ES-I3 (cell line): Measurements from ENCODE around the gene HJURP.

Experiments
- H3K36me3 ChIP-seq: 2 replicates; pipeline ENCODE4 v1.6.1; 2013; ENCODE audit warnings: mild to moderate bottlenecking, low read length, control low read depth, moderate library complexity; ENCODE audit not compliant: insufficient read depth
- H3K4me1 ChIP-seq: 2 replicates; pipeline ENCODE4 v1.6.1; 2013; ENCODE audit warnings: mild to moderate bottlenecking, control low read depth, low read length; ENCODE audit not compliant: insufficient read depth
- H3K9ac ChIP-seq: 2 replicates; pipeline ENCODE4 v1.6.1; 2013; ENCODE audit warnings: low read depth, mild to moderate bottlenecking, low read length, moderate library complexity
- H3K9me3 ChIP-seq: 2 replicates; pipeline ENCODE4 v1.6.1; 2013; ENCODE audit warnings: mild to moderate bottlenecking, low read length, moderate library complexity; ENCODE audit not compliant: control insufficient read depth, insufficient read depth

HJURP gene

DNA sequence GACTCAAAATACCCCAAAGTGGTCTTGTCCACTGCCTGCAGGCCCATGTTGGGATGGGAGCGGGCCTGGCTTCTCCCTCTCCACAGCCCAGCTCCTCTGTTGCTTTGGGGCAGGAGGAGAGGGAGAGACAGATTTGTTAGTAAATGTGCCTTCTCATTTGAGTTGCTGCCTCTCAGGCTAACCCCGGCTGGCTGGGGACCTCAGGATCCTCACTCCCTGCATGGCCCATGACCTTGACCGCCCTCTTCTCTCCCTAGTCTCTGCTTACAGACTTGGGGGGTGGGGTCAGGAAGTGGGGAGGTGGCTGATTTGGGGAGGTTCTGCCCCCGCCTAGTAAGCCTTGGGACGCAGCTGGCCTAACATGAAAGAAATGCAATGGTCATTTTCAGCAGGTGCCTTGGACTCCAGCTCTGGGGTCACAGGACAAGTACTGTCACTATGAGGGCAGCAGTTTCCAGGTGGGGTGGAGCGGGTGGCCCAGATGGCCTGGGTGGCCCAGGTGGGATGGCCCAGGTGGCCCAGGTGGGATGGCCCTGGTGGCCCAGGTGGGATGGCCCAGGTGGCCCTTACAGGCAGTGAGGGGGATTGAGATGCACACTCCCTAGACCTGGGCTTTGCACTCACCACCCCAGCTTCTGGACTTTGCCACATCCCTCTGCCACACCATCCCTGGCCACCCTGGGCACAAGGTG is 24.1 kb downstream of the HJURP start:
- Histone ChIP-seq H3K9me3 (no peaks in the 10 kb centered on the region), H3K36me3 (peaks cover 4% of the 10 kb centered on the region; the same call in 1 of the 2 replicates), H3K9ac (no peak overlapping the region), H3K4me1 (no peaks in the 10 kb centered on the region)

DNA sequence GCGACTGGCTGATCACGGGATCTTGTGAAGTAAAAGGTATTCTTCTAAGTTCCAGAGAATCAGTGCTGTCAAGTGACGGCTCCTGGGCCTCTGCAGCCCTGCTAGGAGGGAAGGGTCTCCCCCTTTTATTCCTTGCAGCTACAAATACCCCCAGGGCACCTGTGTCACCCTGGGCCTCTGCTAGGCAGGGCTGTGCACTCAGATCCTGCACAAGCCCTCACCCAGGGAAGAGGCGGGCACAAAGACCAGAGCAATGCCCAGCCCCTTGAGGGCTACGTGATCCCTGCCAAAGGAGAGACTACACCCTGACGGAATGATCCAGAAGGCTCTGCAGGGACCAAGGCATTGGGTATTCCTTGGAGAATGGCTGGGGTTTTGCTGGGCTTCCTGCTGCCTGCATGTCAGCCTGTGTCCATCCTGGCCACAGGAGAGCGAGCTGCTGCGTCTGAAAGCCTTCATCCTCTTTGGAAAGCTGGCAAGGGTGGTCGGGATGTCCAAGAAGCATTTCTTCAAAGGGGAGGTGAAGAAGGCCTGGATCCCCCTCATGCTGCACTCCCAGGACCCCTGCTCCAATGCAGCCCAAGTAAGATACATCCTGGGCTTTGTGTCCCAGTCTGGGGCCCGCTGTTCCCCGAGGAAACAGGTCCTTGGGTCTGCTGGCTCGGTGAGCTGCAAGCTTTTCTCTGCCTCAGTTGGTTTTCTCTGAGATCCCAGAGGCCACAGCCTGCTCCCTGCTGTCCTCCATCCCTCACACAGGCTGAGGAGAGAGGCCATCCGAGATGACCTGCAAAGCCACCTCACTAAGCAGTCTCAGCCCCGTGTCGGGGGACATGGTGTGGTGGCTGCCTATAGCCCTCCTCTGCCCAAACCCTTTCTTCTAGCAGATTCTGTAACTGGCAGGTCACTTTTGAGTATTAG is 24.9 kb downstream of the HJURP start:
- H3K9me3 ChIP-seq, result no peaks in the 10 kb centered on the region

DNA sequence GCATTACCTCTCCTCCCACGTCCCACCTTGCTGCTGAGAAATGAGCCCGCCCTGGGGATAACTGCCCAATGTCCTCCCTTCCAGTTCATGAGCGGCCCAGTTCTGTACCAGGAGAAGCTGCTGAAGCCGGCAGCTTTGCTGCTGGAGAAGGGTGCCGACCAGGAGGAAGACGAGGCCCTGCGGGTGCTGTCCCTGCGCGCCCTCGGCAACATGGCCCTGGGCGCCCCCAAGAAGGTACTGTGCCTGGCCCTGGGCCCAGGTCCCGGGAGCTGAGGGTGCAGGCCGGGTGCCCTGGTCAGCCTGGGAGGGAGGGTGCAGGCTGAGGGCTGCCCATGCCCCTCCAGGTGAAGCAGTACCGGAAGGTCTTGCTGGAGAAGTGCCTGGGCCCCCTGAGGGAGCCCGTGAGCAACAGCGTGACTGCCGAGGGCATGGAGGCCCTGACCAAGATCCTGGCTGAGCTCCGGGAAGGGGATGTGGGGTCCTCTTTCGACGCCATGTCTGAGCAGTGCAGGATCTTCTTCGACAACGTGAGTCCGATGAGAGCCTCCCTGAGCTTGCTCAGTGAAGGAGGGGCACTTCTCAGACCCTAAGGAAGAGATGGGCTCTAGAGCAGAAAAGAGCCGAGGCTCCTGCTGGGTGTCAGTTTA is 25.7 kb downstream of the HJURP start:
- Histone ChIP-seq H3K9ac (no peak overlapping the region), H3K36me3 (no peaks in the 10 kb centered on the region), H3K4me1 (no peaks in the 10 kb centered on the region)

More for the DNA sequence above, 24.9 kb downstream of the HJURP start:
- Histone ChIP-seq H3K4me1 (no peaks in the 10 kb centered on the region), H3K36me3 (no peaks in the 10 kb centered on the region; the same call in 1 of the 2 replicates), H3K9ac (no peak overlapping the region)

DNA sequence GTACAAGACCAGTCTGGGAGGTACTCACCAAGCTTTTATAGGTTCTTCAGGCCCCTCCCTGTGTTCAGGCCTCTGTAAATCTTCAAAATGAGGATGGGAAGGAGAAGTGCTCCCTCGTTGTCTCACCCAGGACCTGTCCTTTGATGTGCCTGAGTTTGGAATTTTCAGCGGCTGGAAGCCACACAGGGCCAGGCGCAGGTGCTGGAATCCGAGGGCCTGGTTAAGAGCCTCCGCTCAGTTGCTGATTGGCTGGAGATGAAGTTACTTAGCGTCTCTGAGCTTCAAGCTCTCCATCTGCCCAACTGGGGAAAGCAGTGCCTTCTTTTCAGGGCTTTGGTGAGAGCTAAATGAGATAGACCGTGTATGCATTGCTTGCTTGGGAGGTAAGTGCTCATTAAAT is 30.0 kb downstream of the HJURP start:
- no peaks in the 10 kb centered on the region for H3K36me3 ChIP-seq
- no peaks in the 10 kb centered on the region for H3K9me3 ChIP-seq
- H3K4me1 ChIP-seq, result no peaks in the 10 kb centered on the region
- no peak overlapping the region for H3K9ac ChIP-seq

More for the DNA sequence above, 25.7 kb downstream of the HJURP start:
- no peaks in the 10 kb centered on the region for H3K9me3 ChIP-seq

DNA sequence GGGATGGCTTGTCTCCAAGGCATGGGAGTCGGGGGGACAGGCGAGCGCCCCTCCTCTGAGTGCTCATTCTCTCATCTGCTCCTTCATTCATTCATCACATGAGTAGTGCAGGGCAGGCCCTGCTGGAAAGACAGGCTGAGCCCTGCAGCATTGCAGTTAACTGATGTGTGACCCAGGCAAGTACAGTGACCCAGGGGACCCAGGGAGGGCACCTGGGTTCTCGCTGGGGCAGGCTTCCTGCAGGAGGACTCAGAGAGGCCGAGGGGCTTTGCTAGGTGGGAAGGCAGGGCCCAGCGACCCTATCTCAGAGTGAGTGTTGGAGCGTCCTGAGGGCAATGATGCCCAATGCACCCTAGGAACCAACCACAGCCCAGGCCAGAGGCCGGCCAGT is 30.6 kb downstream of the HJURP start:
- Histone ChIP-seq H3K9ac (no peak overlapping the region), H3K36me3 (no peaks in the 10 kb centered on the region), H3K9me3 (no peaks in the 10 kb centered on the region), H3K4me1 (no peaks in the 10 kb centered on the region)

DNA sequence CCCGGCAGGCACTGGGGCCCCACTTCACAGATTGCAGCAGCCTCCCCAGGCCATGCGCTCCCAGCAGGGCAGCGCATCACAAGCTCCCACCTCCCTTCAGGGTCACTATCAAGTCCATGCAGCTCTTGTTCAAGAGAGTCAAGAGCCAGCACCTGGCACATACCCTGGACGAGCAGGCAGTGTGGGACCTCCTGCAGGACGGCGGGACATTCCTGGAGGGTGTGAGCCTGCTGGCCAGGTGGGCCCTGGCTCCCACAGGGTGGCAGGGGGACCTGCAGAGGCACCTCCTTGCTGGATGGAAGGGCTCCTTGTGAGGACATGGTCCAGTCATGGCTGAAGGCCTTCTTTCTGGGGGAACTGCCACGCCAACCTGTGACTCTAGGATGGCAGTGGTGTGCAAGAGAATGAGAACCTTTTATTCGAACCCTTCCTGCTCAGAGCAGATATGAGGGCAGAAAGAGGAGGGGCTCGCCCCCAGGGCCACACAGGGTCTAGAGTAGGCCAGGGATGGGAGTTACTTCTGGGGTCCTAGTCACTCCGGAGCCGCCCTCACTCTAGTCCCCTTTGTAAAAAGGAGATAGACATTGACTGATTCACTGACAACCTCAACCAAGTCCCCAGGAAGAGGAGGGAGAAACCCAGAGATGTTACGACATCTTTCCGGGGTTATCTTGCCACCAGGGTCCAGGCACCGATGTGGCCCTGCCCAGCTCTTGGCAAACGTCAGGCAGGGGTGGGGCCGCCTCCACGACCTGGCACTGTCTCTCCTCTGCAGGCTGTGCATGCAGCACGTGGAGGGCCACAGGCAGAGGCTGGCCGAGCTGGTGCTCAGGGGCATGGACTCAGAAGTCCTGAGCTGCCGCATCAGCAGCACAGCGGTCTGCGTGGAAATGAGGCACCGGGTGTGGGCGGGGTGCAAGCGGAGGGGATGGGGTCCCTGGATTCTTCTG is 31.3 kb downstream of the HJURP start:
- Histone ChIP-seq H3K4me1 (no peaks in the 10 kb centered on the region), H3K9ac (no peak overlapping the region), H3K36me3 (no peaks in the 10 kb centered on the region), H3K9me3 (no peaks in the 10 kb centered on the region)

DNA sequence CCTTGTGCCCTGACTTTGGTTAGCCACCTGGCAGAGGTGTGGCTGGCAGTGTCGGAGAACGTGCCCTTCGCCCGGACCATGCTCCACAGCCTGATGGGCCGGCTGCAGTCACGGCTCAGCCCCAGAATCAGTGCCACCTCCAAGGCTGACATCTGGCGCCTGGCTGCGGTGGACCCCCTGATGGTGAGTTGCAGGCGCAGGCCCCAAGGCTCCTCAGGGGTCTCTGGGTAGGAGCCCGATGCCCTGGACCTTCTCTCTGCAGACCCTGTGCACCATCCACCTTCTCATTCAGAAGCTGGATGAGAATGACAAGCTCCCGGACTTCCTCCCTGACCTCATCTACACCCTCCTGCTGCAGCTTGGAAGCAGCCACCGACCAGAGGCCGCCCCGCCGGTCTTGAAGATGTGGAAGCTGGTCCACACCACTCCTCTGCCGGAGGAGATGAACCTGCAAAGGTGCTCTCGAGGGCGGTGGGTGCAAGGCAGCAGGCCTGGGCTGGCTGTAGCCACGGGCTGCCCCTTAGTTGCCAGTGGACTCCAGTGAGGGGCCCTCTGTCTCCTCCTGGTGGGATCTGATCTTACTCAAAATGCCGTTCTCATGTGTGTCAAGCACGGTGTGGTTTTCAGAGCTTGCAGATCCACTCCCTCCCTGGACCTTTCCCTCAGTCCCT is 32.1 kb downstream of the HJURP start:
- Histone ChIP-seq H3K9ac (no peak overlapping the region), H3K4me1 (no peaks in the 10 kb centered on the region), H3K9me3 (no peaks in the 10 kb centered on the region), H3K36me3 (no peaks in the 10 kb centered on the region)

DNA sequence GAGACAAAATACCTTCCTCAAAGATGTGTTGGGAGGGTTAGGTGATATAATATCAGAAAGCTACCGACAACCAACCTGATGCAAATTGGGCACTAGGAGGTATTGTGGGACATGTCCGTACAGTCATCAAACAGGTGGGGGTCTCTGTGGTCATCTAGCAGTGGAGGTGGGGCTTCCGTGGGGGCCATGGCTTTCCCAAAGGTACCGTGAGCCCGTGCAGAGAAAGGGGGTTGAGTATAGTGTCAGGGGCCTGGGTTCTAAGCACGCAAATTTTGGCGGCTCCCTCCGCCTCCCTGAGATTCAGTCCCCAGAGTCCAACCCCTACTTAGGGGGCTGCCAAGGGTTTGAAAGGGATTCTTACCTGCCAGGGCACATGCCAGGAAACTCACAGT is 32.6 kb downstream of the HJURP start:
- Histone ChIP-seq H3K9ac (no peak overlapping the region), H3K9me3 (no peaks in the 10 kb centered on the region), H3K36me3 (no peaks in the 10 kb centered on the region), H3K4me1 (no peaks in the 10 kb centered on the region)

DNA sequence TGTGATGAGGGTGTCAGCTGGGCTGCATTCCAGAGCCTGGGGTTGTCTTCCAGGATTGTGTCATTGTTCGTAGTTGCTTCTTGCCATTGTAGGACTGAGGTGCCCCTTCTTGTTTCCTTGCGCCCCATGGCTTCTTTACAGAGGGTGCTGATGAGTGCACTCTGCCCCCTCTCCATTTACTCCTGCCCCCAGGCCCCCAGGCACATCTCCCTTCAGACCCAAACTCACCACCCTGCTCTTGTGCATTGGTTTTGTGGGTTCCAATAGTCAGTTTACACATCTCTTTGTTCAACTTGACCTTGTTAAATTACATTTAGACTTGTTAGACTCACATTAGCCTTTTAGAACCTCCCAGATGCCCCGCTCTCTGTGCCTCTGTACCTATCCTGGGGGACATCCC is 33.1 kb downstream of the HJURP start:
- no peaks in the 10 kb centered on the region for H3K4me1 ChIP-seq
- no peaks in the 10 kb centered on the region for H3K36me3 ChIP-seq
- no peaks in the 10 kb centered on the region for H3K9me3 ChIP-seq
- no peak overlapping the region for H3K9ac ChIP-seq

DNA sequence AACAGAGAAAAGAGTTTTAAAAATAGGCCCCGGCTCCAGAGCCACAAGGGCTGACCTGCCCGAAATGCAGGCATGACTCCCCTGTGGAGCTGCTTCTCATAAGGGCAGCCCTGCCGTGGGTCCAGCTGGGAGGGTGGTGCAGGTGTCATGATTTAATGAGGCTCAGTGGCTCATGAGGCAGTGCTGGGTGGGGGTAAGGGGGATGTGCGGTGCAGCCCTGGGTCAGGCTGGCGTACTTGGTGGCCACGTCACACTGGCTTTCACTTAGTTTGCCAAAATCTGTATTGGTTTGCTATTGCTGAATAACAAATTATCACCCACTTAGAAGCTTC is 33.6 kb downstream of the HJURP start:
- H3K36me3 ChIP-seq, result no peaks in the 10 kb centered on the region
- H3K4me1 ChIP-seq, result no peaks in the 10 kb centered on the region
- H3K9ac ChIP-seq, result no peak overlapping the region
- H3K9me3 ChIP-seq, result no peaks in the 10 kb centered on the region

DNA sequence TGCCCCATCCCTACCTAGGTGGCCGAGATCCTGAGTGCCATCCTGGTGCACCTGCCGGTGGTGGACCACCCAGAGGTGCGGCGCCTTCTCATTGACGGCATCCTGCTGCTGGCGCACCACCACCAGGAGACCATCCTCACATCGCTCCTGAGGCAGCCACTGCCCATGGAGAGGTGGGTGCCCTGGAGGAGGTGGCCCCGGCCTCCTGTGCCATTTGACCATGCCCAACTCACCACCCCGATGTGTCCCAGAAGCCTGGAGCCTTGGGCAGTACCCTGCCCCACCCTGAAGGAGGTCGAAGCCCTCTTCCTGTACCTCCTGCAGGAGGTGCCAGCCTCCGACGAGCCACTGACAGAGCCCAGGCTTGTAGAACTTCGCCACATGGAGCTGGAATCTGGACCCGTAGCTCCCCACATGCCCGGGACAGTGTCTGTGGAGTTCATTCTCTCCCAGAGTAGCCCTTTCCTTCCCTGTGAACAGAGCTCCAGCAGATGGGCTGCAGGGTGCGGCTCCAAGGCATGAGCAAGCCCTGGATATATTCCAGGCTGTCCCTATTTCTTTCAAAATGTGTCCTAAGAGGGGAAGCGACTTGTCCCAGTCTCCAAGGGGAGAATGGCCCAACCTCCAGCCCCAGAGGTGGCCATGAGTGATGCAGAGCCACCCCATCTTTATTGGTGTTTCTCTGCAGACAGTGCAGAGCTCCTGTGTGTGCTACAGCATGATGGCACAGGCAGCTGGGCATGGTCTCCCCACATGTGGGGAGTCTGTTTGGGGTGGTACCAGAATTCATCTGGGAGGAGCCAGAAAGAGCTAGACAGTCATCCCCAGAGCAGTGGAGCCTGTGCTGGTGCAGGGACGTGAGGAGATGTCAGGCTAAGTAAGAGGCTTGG is 34.2 kb downstream of the HJURP start:
- H3K4me1 ChIP-seq, result no peaks in the 10 kb centered on the region
- no peak overlapping the region for H3K9ac ChIP-seq
- H3K36me3 ChIP-seq, result no peaks in the 10 kb centered on the region
- no peaks in the 10 kb centered on the region for H3K9me3 ChIP-seq

DNA sequence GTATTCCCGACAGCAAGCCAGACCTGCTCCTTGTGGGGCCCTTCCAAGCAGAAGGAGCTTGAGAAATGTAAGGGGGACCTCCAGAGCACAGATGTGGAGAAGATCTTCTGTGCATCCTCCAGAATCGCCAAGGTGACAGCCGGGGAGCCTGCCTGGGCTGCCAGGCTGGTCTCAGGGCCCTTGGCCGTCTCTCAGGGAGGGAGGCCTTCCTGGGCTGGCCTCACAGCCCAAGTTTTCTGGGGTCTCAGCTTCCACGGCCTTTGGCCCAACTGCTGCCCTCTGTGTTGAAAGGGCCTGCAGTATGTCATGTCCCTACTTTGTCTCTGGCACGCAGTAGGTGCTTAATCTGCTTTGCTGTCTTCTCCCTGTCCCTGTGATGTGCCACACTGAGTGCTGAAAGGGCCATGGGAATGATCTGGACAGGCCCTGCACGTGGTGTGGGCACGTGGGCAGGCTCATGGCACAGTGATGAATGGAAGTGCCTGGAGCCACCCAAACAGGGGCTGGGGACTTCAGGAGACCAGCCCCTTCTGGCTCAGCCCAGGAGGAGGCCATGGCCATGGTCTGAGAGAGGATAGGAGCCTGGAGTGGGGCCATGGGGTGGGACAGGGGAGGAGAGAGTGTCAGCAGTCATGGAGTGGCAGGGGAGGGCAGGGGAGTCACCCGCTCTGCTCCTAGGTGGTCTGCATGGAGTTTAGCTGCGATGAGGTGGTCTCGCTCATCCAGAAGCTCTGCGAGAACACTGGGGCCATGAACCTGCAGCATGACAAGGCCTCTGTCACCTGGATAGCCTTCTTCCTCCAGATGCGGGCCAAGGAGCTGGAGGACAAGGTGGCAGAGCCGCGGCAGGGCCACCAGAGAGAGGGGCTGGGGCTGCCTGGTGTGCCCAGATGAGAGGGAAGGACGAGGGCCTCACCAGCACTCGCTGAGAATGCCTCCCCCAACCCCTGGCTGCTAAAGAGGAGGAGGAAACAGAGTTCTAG is 35.4 kb downstream of the HJURP start:
- Histone ChIP-seq H3K4me1 (no peaks in the 10 kb centered on the region), H3K36me3 (no peaks in the 10 kb centered on the region), H3K9ac (no peak overlapping the region), H3K9me3 (no peaks in the 10 kb centered on the region)
